Muscle layer of duodenum (tissue), 2 donors: ENCODE data around the gene GUCY1B1.

ENCODE experiments used
- H3K27ac ChIP-seq: one replicate; pipeline ENCODE4 v1.7.0; 2013; ENCODE audit warnings: mild to moderate bottlenecking, low read length
- H3K27me3 ChIP-seq: one replicate; pipeline ENCODE4 v1.7.0; 2013; ENCODE audit warnings: low read depth, mild to moderate bottlenecking, control low read depth, low read length
- H3K36me3 ChIP-seq, 2 donors: one replicate each; pipeline ENCODE4 v1.7.0; 2013; ENCODE audit warnings: low read length in 2 of 2, control low read depth in 1 of 2, mild to moderate bottlenecking in 1 of 2; ENCODE audit not compliant: insufficient read depth in 2 of 2, control insufficient read depth in 1 of 2
- H3K4me1 ChIP-seq, 2 donors: one replicate each; pipeline ENCODE4 v1.7.0; 2013; ENCODE audit warnings: low read length in 2 of 2, mild to moderate bottlenecking in 2 of 2, control low read depth in 1 of 2, moderate library complexity in 1 of 2; ENCODE audit not compliant: insufficient read depth in 2 of 2, control insufficient read depth in 1 of 2
- H3K4me3 ChIP-seq, 2 donors: one replicate each; pipeline ENCODE4 v1.7.0; 2013; ENCODE audit warnings: low read length in 2 of 2, low read depth in 1 of 2, mild to moderate bottlenecking in 1 of 2
- H3K9me3 ChIP-seq, 2 donors: one replicate each; pipeline ENCODE4 v1.7.0; 2013; ENCODE audit warnings: low read length in 2 of 2, control low read depth in 1 of 2, mild to moderate bottlenecking in 1 of 2; ENCODE audit not compliant: control insufficient read depth in 1 of 2
- donor health status: healthy.

The GUCY1B1 gene

DNA sequence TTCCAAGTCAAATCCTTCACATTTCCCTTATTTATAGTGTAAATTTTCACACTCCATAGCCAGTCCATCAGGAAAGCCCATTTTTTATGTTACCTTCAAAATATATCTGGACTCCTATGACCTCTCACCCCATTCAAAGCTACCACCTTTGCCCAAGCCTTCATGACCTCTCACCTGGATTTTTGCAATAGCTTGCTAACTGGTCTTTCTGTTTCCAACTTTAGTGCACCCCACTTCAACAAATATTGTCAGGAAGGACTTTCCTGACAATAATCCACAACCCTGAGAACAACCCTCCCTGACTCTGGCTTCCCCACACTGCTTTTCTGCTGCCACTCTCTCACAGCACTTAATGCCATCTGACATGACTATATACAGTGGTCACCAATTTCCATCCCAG lies 73.8 kb downstream of the GUCY1B1 start:
- Histone ChIP-seq H3K4me1 (no peaks in the 10 kb centered on the region), H3K36me3 (no peaks in the 10 kb centered on the region), H3K9me3 (no peaks in the 10 kb centered on the region), H3K27ac (no peak overlapping the region), H3K27me3 (no peaks in the 10 kb centered on the region), H3K4me3 (no peak overlapping the region)

DNA sequence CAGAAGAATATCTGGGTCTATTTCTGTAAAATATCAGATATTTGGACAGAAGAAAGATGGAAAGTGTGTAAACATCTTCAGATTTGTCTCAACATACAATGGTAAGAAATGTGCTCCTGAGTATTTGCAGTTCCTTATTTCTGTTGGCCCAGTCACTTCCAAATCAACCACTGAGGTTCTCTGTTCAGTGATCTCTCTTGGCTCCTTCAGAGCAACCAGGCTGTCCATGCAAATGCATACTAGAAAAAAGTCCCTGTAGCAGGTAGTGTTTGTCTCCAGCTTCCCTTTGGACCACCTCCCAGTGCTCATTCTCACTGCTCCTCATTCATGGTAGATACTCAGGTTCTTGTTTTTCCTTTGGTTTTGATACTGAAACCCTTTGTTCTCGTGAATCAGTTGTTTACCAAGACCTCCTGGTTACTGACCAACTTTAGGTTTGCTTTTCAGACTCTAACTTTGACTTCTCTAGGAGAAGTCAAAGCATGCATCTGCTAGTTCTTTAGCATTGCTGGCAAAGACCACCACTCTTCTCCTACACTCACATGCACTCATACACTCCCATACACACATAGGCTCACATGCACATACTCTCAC lies 78.5 kb downstream of the GUCY1B1 start:
- no peak overlapping the region for H3K4me3 ChIP-seq
- no peaks in the 10 kb centered on the region for H3K36me3 ChIP-seq
- no peaks in the 10 kb centered on the region for H3K27me3 ChIP-seq
- H3K9me3 ChIP-seq, result no peaks in the 10 kb centered on the region
- H3K4me1 ChIP-seq, result no peaks in the 10 kb centered on the region
- H3K27ac ChIP-seq, result no peak overlapping the region

- Histone ChIP-seq H3K4me3 (no peak overlapping the region), H3K27me3 (no peaks in the 10 kb centered on the region), H3K4me1 (no peaks in the 10 kb centered on the region), H3K27ac (no peak overlapping the region), H3K9me3 (no peaks in the 10 kb centered on the region), H3K36me3 (no peaks in the 10 kb centered on the region)
These were observed 83.3 kb downstream of the GUCY1B1 start for GRCh38 chr4:155842080-155842479.

GRCh38 chr4:155846929-155847328 lies 88.1 kb downstream of the GUCY1B1 start:
- Histone ChIP-seq H3K4me3 (no peak overlapping the region), H3K36me3 (no peaks in the 10 kb centered on the region), H3K4me1 (no peaks in the 10 kb centered on the region), H3K27ac (no peak overlapping the region), H3K9me3 (no peaks in the 10 kb centered on the region), H3K27me3 (no peaks in the 10 kb centered on the region)

DNA sequence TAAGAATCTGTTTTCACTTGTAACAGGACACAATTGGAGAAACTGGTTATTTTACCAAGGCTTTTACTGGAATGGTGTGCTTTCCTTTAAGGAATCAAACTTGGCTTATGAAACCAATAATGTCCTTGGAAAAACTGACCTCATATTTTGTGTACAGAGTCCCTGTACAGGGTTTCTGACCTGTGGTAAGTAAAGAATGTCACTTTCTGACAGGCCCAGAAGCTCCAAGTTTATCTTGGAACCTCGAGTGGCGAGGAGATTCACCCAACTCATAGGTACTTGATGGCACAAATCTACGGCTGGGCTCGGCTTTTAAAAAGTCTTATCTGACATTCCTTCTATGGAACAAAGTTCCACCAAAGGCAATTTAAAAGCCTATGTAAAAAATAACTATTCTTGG lies 90.2 kb downstream of the GUCY1B1 start:
- no peak overlapping the region for H3K27ac ChIP-seq
- no peak overlapping the region for H3K4me3 ChIP-seq
- no peaks in the 10 kb centered on the region for H3K27me3 ChIP-seq
- H3K9me3 ChIP-seq, result no peaks in the 10 kb centered on the region
- no peaks in the 10 kb centered on the region for H3K36me3 ChIP-seq
- H3K4me1 ChIP-seq, result no peaks in the 10 kb centered on the region

- no peaks in the 10 kb centered on the region for H3K27me3 ChIP-seq
- no peaks in the 10 kb centered on the region for H3K9me3 ChIP-seq
- no peak overlapping the region for H3K27ac ChIP-seq
- no peak overlapping the region for H3K4me3 ChIP-seq
- H3K36me3 ChIP-seq, result no peaks in the 10 kb centered on the region
- no peaks in the 10 kb centered on the region for H3K4me1 ChIP-seq
These were observed 94.4 kb downstream of the GUCY1B1 start for GRCh38 chr4:155853189-155853588.

DNA sequence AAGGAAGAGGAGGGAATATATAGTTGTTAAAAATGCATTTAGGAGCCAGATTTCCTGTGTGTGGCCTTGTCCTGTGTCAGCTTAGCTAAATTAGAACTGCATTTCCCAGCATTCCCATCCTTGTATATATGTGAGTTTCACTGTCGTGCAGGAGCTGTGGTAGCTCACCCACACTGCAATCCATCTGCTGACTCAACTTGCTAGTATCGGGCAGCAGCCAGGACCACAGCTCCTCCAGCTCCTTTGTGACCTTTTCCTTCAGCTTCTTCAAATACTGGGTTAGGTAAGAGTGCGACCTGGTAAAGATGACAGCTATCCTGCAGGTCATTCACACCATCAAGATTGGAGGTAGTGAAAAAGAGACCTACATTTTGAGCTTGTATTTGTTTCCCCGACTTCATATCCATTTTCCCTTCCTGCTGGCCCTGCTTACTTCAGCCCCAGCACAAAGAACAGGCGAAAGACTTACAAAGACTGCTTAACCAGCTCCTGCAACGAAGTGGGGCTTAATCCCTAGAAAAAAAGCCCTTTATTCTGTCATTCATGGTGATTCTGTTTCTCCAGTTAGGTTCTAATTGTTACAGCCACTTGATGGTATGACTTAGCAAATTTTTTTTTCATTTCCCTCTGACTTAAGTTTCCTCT lies 95.9 kb downstream of the GUCY1B1 start:
- no peak overlapping the region for H3K4me3 ChIP-seq

DNA sequence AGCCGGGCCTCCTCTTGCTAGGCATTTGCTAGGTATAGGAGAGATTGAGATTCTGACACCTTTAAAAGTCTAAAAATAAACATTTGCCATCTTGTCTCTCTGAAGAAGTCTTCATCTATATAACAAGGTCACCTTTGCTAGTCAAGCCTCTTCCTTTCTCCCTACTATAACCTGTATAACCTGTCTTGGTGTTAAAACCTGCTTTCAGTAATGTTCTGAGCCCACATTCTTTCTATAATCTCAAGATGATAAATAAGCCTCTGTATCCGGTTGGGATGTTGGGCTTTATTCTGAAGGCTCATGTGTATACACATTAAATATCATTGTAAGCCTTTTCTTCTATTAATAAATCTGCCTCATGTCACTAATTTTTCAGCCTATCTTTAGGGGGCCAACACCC lies 97.1 kb downstream of the GUCY1B1 start:
- Histone ChIP-seq H3K4me3 (no peak overlapping the region), H3K4me1 (no peaks in the 10 kb centered on the region), H3K36me3 (no peaks in the 10 kb centered on the region), H3K27me3 (no peaks in the 10 kb centered on the region), H3K27ac (no peak overlapping the region), H3K9me3 (no peaks in the 10 kb centered on the region)

More for the DNA sequence above, 95.9 kb downstream of the GUCY1B1 start:
- Histone ChIP-seq H3K9me3 (no peaks in the 10 kb centered on the region), H3K4me1 (no peaks in the 10 kb centered on the region), H3K27me3 (no peaks in the 10 kb centered on the region), H3K27ac (no peak overlapping the region), H3K36me3 (no peaks in the 10 kb centered on the region)
